Osteocyte (in vitro differentiated cells): ENCODE data around the gene ZNF827. TPM values are rescaled to one million over a fixed set of nuclear protein-coding genes. Genes with fewer than 3 reads are reported as not detected.
A peak's percentile ranks its signal among the peaks of the same experiment; 100 is the strongest.

Experiments used
- DNase-seq: peaks from one replicate; pipeline ENCODE4 v3.0.0; 2021; ENCODE audit warnings: mixed read lengths; ENCODE audit not compliant: unreplicated experiment; ENCODE audit errors: extremely low spot score
- H3K27ac Mint-ChIP-seq: one replicate; pipeline ENCODE4 v1.8.0; 2021; ENCODE audit warnings: mild to moderate bottlenecking, mixed read lengths; ENCODE audit not compliant: unreplicated experiment
- H3K27me3 Mint-ChIP-seq: one replicate; pipeline ENCODE4 v1.8.0; 2021; ENCODE audit warnings: mixed read lengths; ENCODE audit not compliant: unreplicated experiment
- H3K36me3 Mint-ChIP-seq: one replicate; pipeline ENCODE4 v1.8.0; 2021; ENCODE audit warnings: mixed read lengths; ENCODE audit not compliant: unreplicated experiment
- H3K4me1 Mint-ChIP-seq: one replicate; pipeline ENCODE4 v1.8.0; 2021; ENCODE audit warnings: mixed read lengths; ENCODE audit not compliant: unreplicated experiment
- H3K4me3 Mint-ChIP-seq: one replicate; pipeline ENCODE4 v1.8.0; 2021; ENCODE audit warnings: mild to moderate bottlenecking, moderate library complexity, mixed read lengths; ENCODE audit not compliant: unreplicated experiment
- H3K9me3 Mint-ChIP-seq: one replicate; pipeline ENCODE4 v1.8.0; 2021; ENCODE audit warnings: mixed read lengths; ENCODE audit not compliant: unreplicated experiment
- CTCF ChIP-seq: fragments of 200-600 bp; sonication (generic); IDR thresholded peaks from 2 replicates; pipeline ENCODE4 v1.5.0; 2021; ENCODE audit warnings: antibody characterized with exemption, mild to moderate bottlenecking, moderate library complexity
- total RNA-seq: library from RNA; stranded (reverse); gene quantifications from 2 replicates; pipeline ENCODE4 v1.2.1, GENCODE V29; 2021

The ZNF827 gene
- total RNA-seq, 1 donor from 2014 or later: 22.5 TPM

GRCh38 chr4:145843639-145844038 lies 95.0 kb downstream of the ZNF827 start:
- Mint-ChIP-seq H3K36me3 (peaks cover 52% of the 10 kb centered on the region), H3K9me3 (no peaks in the 10 kb centered on the region), H3K4me1 (peaks cover 28% of the 10 kb centered on the region), H3K4me3 (no peak overlapping the region), H3K27ac (peak overlapping the region; percentile 45), H3K27me3 (no peaks in the 10 kb centered on the region)
- no peak for DNase-seq
- TF ChIP-seq CTCF: no peak

GRCh38 chr4:145843148-145843547 lies 95.5 kb downstream of the ZNF827 start:
- Mint-ChIP-seq H3K27me3 (no peaks in the 10 kb centered on the region), H3K4me1 (peaks cover 28% of the 10 kb centered on the region), H3K27ac (peak overlapping the region; percentile 45), H3K36me3 (peaks cover 52% of the 10 kb centered on the region), H3K4me3 (no peak overlapping the region), H3K9me3 (no peaks in the 10 kb centered on the region)
- no peak for DNase-seq
- TF ChIP-seq CTCF: no peak

GRCh38 chr4:145842224-145842887 lies 96.3 kb downstream of the ZNF827 start:
- no peaks in the 10 kb centered on the region for H3K27me3 Mint-ChIP-seq
- no peaks in the 10 kb centered on the region for H3K9me3 Mint-ChIP-seq
- H3K27ac Mint-ChIP-seq: peak overlapping the region; percentile 45
- peaks cover 28% of the 10 kb centered on the region for H3K4me1 Mint-ChIP-seq
- peaks cover 48% of the 10 kb centered on the region for H3K36me3 Mint-ChIP-seq
- no peak for DNase-seq
- no peak overlapping the region for H3K4me3 Mint-ChIP-seq
- TF ChIP-seq CTCF: no peak

- no peak for TF ChIP-seq CTCF
- no peak for DNase-seq
- Mint-ChIP-seq H3K36me3 (peaks cover 44% of the 10 kb centered on the region), H3K27me3 (no peaks in the 10 kb centered on the region), H3K4me1 (peaks cover 28% of the 10 kb centered on the region), H3K9me3 (no peaks in the 10 kb centered on the region), H3K4me3 (no peak overlapping the region), H3K27ac (no peak overlapping the region)
Observed at GRCh38 chr4:145840801-145841200, 97.8 kb downstream of the ZNF827 start.

- H3K36me3 Mint-ChIP-seq: peaks cover 38% of the 10 kb centered on the region
- H3K4me3 Mint-ChIP-seq: no peak overlapping the region
Observed at GRCh38 chr4:145840162-145840768, 98.4 kb downstream of the ZNF827 start.

More at GRCh38 chr4:145840162-145840768, 98.4 kb downstream of the ZNF827 start:
- peaks cover 28% of the 10 kb centered on the region for H3K4me1 Mint-ChIP-seq
- H3K9me3 Mint-ChIP-seq: no peaks in the 10 kb centered on the region
- TF ChIP-seq CTCF: peak; percentile 59
- no peaks in the 10 kb centered on the region for H3K27me3 Mint-ChIP-seq
- no peak overlapping the region for H3K27ac Mint-ChIP-seq
- no peak for DNase-seq
